Spleen (tissue), 11 donors: ENCODE measurements around the gene BBX. TPM values are rescaled to one million over a fixed set of nuclear protein-coding genes. Genes with fewer than 3 reads are reported as not detected.

Source experiments
- DNase-seq: peaks from one replicate; pipeline ENCODE4 v3.0.0-alpha.2; 2020
- H3K27ac ChIP-seq, 8 donors: fragments of 200-600 bp; sonication (generic) in 7 of 8; 1 replicate in 4 of 8; 2 replicates in 4 of 8; pipeline versions ENCODE4 v1.5.0 to v1.8.0; 2016 to 2021; ENCODE audit warnings: inconsistent platforms in 4 of 8, mild to moderate bottlenecking in 4 of 8, moderate library complexity in 1 of 8
- H3K27me3 ChIP-seq, 7 donors: fragments of 200-600 bp; sonication (generic) in 6 of 7; replicated peaks in 1 of 7; 1 replicate in 4 of 7; 2 replicates in 3 of 7; pipeline versions ENCODE4 v1.5.0 to v1.8.0; 2016 to 2021; ENCODE audit warnings: inconsistent platforms in 3 of 7, mild to moderate bottlenecking in 1 of 7
- H3K36me3 ChIP-seq, 6 donors: fragments of 200-600 bp; sonication (generic) in 5 of 6; 1 replicate in 4 of 6; 2 replicates in 2 of 6; pipeline versions ENCODE4 v1.5.0 to v1.8.0; 2016 to 2021; ENCODE audit warnings: inconsistent platforms in 2 of 6
- H3K4me1 ChIP-seq, 6 donors: fragments of 200-600 bp; sonication (generic) in 5 of 6; 1 replicate in 3 of 6; 2 replicates in 3 of 6; pipeline versions ENCODE4 v1.5.0 to v1.8.0; 2016 to 2021; ENCODE audit warnings: inconsistent platforms in 3 of 6
- H3K4me3 ChIP-seq, 8 donors: fragments of 200-600 bp; sonication (generic) in 7 of 8; 1 replicate in 4 of 8; 2 replicates in 4 of 8; pipeline versions ENCODE4 v1.5.0 to v1.8.0; 2016 to 2021; ENCODE audit warnings: inconsistent platforms in 4 of 8, mild to moderate bottlenecking in 4 of 8, moderate library complexity in 2 of 8
- H3K9me3 ChIP-seq, 8 donors: fragments of 200-600 bp; sonication (generic) in 7 of 8; 1 replicate in 4 of 8; 2 replicates in 4 of 8; pipeline versions ENCODE4 v1.5.0 to v1.8.0; 2016 to 2021; ENCODE audit warnings: inconsistent platforms in 4 of 8
- POLR2A ChIP-seq, 3 donors: fragments of 450-650 bp; IDR thresholded peaks; one replicate each; pipeline ENCODE4 v1.5.1; 2017; ENCODE audit warnings: antibody characterized with exemption in 3 of 3, mild to moderate bottlenecking in 1 of 3
- POLR2AphosphoS5 ChIP-seq, 3 donors: sonication (generic); formaldehyde crosslinking; IDR thresholded peaks; one replicate each; pipeline ENCODE4 v1.5.1; 2017; ENCODE audit warnings: antibody characterized with exemption in 3 of 3
- WGBS, 5 donors: extraction: QIAGEN DNeasy Blood & Tissue Kit in 3 of 5; methylation state at CpG; one replicate each; pipeline versions ENCODE4 v1.1.5 to v1.1.7; 2013 to 2018; 5-methylcytosine and 5-hydroxymethylcytosine counted together
- intact Hi-C: fragments of 100-400 bp; cut with DNase I; formaldehyde crosslinking; loops from one replicate; pipeline ENCODE4 v1.15.0; 2023; ENCODE audit warnings: low total_unique reads
- polyA plus RNA-seq, 3 donors: library from polyadenylated mRNA; stranded (reverse); fragments of 200-250 nt; gene quantifications; one replicate each; pipeline ENCODE4 v1.2.1, GENCODE V29; 2013
- total RNA-seq, 7 donors: library from RNA; depleted of rRNA in 3 of 7; stranded (reverse); fragments of >200 nt in 3 of 7; fragmentation: NEBNext Ultra II Directional in 4 of 7; extraction: Animal tissue kit (Norgen Biotek cat#: 25700) in 4 of 7; gene quantifications; one replicate each; pipeline versions ENCODE4 v1.1.0 to v1.2.1, GENCODE V29; 2016 to 2021
- TF ChIP-seq, protein P1 (sequence below), 11 experiments: fragments of 200-600 bp in 7 of 11; fragments of 450-650 bp in 4 of 11; sonication (generic) in 4 of 11; IDR thresholded peaks in 8 of 11; conservative IDR thresholded peaks in 3 of 11; 1 replicate in 7 of 11; 2 replicates in 4 of 11; pipeline versions ENCODE4 v1.4.0 to v1.8.0; 2016 to 2021; ENCODE audit warnings: antibody characterized with exemption in 11 of 11, inconsistent platforms in 4 of 11, mild to moderate bottlenecking in 1 of 11
- donor health status: healthy with polysubstance abuse.
- donor health status: DM: no; HTN: no; CAD: no; lungs with moderate emphysema.
- donor health status: DM: no; HTN: no; CAD: no.
- donor health status: Bipolar disorder and iron deficiency.
- donor health status: healthy.
- donor health status: DM: no; HTN: no; CAD: no.
- donor health status: DM: yes; HTN: yes; CAD: no.

Gene BBX
- total and polyA plus RNA-seq, 10 donors = 5.1 to 98.5 (median 74.6) TPM

DNA sequence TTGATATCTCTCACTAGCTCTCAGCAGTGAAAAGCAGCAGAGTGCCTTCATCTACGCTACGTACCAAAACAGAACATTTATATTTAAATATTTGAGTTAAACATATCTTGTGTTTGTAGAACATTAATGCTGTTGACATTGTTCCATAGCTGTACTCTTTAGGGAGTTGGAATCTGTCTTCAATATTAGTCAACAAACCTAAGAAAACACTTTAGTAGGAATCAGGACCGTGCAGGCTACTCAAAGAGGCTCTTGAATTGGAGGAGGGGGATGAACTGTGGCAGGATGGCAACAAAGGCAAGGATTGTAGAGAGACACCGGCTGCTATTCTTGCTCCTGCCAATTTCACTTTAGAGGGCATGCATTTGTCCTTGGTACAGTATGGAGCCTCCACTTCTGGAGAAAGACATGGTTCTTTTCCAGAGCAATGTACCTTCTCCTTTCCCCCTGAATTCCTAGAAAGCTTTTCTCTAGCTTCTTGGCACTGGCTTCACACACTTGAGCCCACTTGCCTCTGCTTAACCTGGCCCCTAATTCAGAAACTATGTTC is 302.1 kb downstream of the BBX start:
- Histone ChIP-seq H3K9me3 (no peaks in the 10 kb centered on the region), H3K27ac (no peak overlapping the region), H3K4me1 (no peaks in the 10 kb centered on the region), H3K27me3 (no peaks in the 10 kb centered on the region), H3K4me3 (no peak overlapping the region), H3K36me3 (no peaks in the 10 kb centered on the region)
- TF ChIP-seq, protein P1, sequence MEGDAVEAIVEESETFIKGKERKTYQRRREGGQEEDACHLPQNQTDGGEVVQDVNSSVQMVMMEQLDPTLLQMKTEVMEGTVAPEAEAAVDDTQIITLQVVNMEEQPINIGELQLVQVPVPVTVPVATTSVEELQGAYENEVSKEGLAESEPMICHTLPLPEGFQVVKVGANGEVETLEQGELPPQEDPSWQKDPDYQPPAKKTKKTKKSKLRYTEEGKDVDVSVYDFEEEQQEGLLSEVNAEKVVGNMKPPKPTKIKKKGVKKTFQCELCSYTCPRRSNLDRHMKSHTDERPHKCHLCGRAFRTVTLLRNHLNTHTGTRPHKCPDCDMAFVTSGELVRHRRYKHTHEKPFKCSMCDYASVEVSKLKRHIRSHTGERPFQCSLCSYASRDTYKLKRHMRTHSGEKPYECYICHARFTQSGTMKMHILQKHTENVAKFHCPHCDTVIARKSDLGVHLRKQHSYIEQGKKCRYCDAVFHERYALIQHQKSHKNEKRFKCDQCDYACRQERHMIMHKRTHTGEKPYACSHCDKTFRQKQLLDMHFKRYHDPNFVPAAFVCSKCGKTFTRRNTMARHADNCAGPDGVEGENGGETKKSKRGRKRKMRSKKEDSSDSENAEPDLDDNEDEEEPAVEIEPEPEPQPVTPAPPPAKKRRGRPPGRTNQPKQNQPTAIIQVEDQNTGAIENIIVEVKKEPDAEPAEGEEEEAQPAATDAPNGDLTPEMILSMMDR (IDR thresholded peaks at IDR 0.05 in 8 of 11, conservative IDR thresholded peaks at IDR 0.05 in 3 of 11) = no peak
- TF ChIP-seq POLR2AphosphoS5 (IDR thresholded peaks at IDR 0.05) (no peak), POLR2A (IDR thresholded peaks at IDR 0.05) (no peak)
- intact Hi-C loops = no loop called here
- no peak for DNase-seq
- WGBS, 5 donors = 78 to 93% (median 90%) methylated on average over 4 of the region's 4 CpGs

GRCh38 chr3:107825556-107825955 is 302.8 kb downstream of the BBX start:
- 79 to 91% (median 85%) methylated on average over 5 of the region's 5 CpGs for WGBS, 5 donors
- intact Hi-C loops = no loop called here
- Histone ChIP-seq H3K27ac (no peak overlapping the region), H3K9me3 (no peaks in the 10 kb centered on the region), H3K4me1 (no peaks in the 10 kb centered on the region), H3K36me3 (no peaks in the 10 kb centered on the region), H3K4me3 (no peak overlapping the region), H3K27me3 (no peaks in the 10 kb centered on the region)
- DNase-seq = no peak
- TF ChIP-seq POLR2AphosphoS5 (IDR thresholded peaks at IDR 0.05) (no peak), POLR2A (IDR thresholded peaks at IDR 0.05) (no peak)
- TF ChIP-seq, protein P1 (IDR thresholded peaks at IDR 0.05 in 8 of 11, conservative IDR thresholded peaks at IDR 0.05 in 3 of 11) = no peak

DNA sequence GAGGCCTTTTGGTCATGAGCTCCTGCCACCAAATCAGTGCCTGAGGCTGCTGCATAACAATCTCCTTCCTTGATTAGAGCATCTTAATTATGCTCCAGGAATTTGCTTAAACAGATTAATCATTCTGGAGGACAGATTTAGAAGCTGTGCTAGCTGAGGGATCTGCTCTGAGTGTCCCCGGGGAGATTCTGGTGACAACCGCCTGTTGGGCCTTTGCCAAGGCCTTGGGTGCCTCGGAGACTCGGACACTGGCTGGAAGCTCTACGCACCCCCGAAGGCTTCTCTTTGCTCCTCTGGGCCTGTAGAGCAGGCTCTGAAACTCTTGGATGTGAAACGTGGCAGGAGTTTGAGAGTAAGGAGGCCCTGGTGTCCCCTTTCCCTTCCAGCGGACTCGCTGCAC is 304.0 kb downstream of the BBX start:
- intact Hi-C loops = no loop called here
- Histone ChIP-seq H3K9me3 (no peaks in the 10 kb centered on the region), H3K27me3 (no peaks in the 10 kb centered on the region), H3K4me1 (no peaks in the 10 kb centered on the region), H3K36me3 (no peaks in the 10 kb centered on the region), H3K4me3 (no peak overlapping the region), H3K27ac (no peak overlapping the region)
- DNase-seq = no peak
- WGBS, 5 donors = 80 to 93% (median 88%) methylated on average over 9 of the region's 9 CpGs
- no peak for TF ChIP-seq POLR2A (IDR thresholded peaks at IDR 0.05)
- no peak for TF ChIP-seq POLR2AphosphoS5 (IDR thresholded peaks at IDR 0.05)

DNA sequence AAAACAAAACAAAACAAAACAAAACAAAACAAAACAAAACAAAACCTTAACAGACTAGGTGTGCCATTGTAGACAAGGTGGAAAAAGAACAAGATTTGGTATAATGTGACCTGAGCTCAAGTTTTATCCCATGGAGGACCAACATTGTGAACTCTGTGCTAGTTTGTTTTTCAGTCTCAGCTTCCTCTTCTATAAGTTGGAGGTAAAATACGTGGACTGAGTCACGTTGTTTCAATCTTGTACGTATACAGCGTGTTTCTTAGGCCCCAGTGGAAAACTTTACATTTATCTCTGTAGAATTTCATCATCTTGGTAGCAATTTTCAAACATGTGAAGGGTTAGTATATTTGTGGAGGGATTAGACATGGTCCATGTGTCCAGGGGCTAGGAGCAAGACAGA is 306.4 kb downstream of the BBX start:
- H3K36me3 ChIP-seq = no peaks in the 10 kb centered on the region
- DNase-seq = no peak
- H3K27me3 ChIP-seq = no peaks in the 10 kb centered on the region
- H3K27ac ChIP-seq = no peak overlapping the region
- H3K9me3 ChIP-seq = no peaks in the 10 kb centered on the region
- intact Hi-C loops = no loop called here
- H3K4me3 ChIP-seq = no peak overlapping the region
- no peaks in the 10 kb centered on the region for H3K4me1 ChIP-seq
- TF ChIP-seq POLR2AphosphoS5 (IDR thresholded peaks at IDR 0.05) = no peak
- no peak for TF ChIP-seq POLR2A (IDR thresholded peaks at IDR 0.05)
- TF ChIP-seq, protein P1 (IDR thresholded peaks at IDR 0.05 in 8 of 11, conservative IDR thresholded peaks at IDR 0.05 in 3 of 11) = no peak
- 82 to 96% (median 88%) methylated on average over 4 of the region's 4 CpGs for WGBS, 5 donors

GRCh38 chr3:107831590-107831989 is 308.8 kb downstream of the BBX start:
- Histone ChIP-seq H3K27ac (no peak overlapping the region), H3K4me3 (no peak overlapping the region), H3K27me3 (no peaks in the 10 kb centered on the region), H3K4me1 (no peaks in the 10 kb centered on the region), H3K36me3 (no peaks in the 10 kb centered on the region), H3K9me3 (no peaks in the 10 kb centered on the region)
- no peak for TF ChIP-seq POLR2AphosphoS5 (IDR thresholded peaks at IDR 0.05)
- TF ChIP-seq, protein P1 (IDR thresholded peaks at IDR 0.05 in 8 of 11, conservative IDR thresholded peaks at IDR 0.05 in 3 of 11) = no peak
- no peak for TF ChIP-seq POLR2A (IDR thresholded peaks at IDR 0.05)
- intact Hi-C loops = no loop called here
- DNase-seq = no peak
- WGBS, 5 donors = 64 to 85% (median 79%) methylated on average over 3 of the region's 3 CpGs
